Left renal pelvis (tissue), 4 donors: ENCODE results near the gene SYNRG. TPM values are rescaled to one million over a fixed set of nuclear protein-coding genes. Genes with fewer than 3 reads are reported as not detected.
A peak's percentile ranks its signal among the peaks of the same experiment; 100 is the strongest.

Experiments used
- DNase-seq, 4 donors: peaks; one replicate each; pipeline ENCODE4 v3.0.0-alpha.2; 2013; ENCODE audit warnings: low read depth in 4 of 4, low spot score in 3 of 4
- polyA plus RNA-seq, 4 donors: library from polyadenylated mRNA; unstranded; fragments of 120-200 nt; gene quantifications; one replicate each; pipeline ENCODE4 v1.2.1, GENCODE V29; 2013; ENCODE audit not compliant: insufficient read length in 4 of 4

SYNRG gene
- polyA plus RNA-seq, 4 donors = 32.6 to 47.8 (median 43.6) TPM

DNA sequence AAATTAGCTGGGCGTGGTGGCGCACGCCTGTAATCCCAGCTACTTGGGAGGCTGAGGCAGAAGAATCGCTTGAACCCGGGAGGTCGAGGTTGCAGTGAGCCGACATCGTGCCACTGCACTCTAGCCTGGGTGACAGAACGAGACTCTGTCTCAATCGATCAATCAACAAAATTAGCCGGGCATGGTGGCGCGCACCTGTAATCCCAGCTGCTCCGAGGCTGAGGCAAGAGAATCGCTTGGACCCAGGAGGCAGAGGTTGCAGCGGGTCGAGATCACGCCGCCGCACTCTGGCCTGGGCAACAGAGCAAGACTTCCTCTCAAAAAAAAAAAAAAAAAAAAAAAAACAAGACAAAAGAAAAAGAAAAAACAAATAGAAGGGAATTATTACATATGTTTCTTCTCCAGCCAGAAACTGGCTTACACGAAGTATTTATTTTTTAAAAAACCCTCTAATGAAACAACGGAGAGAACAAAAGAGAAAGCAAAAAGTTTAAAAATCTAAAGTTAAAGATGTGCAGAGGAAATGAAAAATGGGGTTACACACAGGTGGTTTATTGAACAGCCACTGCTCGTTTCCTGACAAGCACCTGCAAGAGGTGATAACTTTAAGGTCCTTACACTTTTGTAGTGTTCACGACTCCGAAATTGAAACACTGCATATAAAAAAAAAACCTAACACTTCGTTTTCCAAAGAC lies 1.4 kb downstream of the SYNRG start:
- peak in 1 of 4 donors; percentile 0 for DNase-seq

DNA sequence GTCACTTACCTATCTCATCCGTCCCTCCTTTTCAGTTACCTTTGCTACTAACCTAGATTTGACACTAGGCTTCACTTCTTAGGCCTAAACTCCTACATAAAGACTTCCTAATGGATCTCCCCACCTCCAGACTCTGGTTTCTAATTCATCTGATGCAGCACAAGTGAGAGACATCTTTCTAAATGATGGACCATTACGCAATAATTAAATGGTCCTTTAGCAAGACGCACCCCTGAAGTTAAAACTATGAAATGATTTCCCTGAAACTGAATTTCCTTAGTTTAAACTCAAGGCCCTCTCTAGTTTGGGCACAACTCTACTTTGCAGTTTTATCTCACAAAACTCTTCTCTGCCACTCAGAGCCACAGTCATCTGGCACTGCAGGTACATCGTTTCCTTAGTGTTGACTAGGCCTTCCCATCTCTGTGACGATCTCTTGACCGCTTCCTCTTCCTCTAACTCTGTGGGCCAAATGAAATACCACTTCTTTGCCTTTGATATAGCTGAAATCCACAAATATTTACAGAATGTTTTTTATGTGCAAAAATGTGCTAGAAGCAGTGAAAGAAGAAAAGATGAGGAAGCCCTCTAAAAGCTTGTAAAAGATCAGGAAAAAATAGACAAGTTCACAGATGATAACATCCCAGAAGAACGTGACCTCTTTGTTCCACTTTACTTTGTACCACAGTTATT lies 3.3 kb downstream of the SYNRG start:
- no peak for DNase-seq

DNA sequence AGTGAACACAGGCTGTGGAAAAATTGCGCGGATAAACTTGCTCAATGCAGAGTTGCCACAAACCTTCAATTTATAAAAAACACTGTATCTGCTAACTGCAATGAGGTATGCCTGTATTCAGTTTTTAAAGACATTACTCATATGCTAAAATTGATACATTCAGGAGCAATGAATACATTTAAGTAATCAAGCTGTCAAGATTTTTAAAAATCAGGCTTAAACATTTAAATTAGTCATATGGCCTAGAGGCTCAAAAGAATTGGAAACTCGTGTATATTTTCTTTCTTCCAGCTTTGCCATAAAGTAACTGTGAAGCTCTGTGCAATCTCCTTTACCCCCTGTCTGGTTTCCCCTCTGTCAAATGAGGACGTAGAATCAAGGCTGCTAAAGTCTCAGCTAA lies 4.1 kb downstream of the SYNRG start:
- no peak for DNase-seq

DNA sequence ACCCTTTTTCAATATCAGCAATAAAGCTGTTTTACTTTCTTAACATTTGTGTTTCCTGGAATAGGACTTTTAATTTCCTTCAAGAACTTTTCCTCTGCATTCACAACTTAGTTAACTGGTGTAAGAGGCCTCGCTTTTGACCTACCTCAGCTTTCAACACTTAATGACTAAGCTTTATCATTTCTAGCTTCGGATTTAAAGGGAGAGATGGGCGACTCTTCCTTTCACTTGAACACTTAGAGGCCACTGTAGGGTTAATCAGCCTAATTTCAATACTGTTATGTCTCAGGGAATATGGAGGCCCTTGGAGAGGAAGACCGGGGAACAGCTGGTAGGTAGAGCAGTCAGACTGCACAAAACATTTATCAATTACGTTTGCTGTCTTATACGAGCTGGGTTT lies 4.7 kb downstream of the SYNRG start:
- DNase-seq = no peak

DNA sequence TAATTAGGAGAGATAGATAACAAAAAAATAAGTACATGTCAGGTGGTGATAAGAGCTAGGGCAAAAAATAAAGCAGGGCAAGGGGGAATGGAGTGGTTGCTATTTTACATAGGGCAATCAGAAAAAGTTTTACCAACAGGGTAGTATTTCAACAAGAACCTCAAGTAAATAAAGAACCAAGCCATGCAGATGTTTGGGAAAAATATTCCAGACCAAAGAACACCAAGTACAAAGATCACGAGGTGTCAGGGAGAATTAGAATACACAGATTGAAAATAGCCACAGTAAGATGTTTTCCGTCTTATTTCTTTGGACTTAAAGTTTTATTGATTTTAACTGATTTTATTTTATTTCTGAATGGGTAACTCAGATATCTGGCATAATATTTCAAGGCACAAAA lies 11.1 kb downstream of the SYNRG start:
- no peak for DNase-seq

DNA sequence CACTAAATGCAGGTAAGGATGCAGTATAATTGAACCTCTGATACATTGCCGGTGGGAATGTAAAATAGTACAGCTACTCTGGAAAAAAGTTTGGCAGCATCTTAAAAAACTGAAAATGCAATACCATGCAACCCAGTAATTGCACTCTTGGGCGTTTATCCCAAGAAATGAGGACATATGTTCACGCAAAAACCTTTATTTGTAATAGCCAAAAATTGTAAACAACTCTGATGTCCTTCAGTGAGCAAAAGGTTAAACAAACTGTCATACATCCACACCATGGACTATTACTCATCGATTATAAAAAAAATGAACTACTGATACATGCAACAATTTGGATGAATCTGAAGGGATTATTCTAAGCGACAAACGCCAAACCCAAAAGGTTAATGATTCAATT lies 16.9 kb downstream of the SYNRG start:
- no peak for DNase-seq

DNA sequence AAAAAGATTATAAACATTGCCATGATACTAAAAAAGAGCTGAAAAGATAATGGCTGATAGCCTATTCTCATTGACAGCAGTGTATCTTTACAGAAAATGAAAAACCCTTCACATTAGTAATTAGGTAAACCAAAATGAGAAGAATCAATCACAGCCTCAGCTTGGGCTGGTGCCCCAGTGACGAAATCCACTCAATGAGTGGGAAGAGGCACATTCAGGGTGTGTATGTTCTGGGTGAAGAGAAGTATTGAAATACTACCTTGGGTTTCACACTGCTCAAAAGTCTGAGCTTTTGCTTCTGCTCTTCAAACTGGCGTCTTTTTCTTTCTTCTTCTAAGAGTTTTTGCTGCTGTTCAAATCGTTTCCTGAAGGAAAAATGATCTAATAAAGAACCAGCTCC lies 24.2 kb downstream of the SYNRG start:
- DNase-seq = no peak

DNA sequence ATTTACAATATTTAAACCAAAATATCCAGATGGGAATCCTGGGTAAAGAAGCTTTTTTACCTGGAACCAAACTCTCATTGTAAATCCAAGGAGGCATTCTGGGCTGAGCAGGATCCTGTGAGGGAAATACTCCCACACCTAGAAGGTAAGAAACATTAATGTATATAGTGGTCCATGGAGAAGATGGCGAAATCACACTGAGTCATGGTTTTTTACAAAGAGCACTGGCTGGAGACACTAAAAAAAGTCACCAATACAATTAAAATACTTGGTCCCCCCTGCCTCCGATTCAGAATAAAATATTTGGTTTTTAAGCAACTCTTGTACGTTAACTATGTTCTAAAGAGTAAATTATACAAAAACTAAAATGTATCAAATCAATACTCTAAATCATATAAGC lies 32.9 kb downstream of the SYNRG start:
- DNase-seq = no peak

DNA sequence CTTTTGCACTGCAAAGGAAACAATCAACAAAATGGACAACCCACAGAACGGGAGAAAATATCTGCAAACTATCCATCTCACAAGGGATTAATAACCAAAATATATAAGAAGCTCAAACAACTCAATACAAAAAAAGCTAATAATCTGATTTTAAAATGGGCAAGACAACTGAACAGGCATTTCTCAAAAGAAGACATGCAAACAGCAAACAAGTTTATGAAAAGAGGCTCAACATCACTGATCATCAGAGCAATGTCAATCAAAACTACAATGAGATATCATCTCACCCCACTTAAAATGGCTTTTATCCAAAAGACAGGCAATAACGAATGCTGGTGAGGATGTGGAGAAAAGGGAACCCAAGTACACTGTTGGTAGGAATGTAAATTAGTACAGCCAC lies 34.8 kb downstream of the SYNRG start:
- no peak for DNase-seq

DNA sequence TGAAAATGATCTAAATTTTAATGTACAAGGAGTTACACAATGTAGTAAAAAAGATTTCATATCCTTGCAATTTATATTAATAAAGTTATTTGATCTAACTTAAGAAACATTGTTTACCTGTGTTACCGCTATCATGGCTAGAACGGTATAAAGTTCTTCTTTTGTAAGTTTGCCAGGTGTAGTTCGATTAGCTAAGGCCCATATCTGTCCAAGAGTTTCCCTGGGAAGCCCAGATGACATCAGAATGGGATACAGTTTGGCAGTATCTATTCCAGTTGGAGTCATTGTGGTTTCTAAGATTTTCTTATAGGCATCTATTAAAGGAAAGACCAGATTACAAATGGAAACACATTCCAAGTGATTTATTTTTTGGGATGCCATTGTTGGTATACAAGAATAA lies 37.5 kb downstream of the SYNRG start:
- DNase-seq = no peak

DNA sequence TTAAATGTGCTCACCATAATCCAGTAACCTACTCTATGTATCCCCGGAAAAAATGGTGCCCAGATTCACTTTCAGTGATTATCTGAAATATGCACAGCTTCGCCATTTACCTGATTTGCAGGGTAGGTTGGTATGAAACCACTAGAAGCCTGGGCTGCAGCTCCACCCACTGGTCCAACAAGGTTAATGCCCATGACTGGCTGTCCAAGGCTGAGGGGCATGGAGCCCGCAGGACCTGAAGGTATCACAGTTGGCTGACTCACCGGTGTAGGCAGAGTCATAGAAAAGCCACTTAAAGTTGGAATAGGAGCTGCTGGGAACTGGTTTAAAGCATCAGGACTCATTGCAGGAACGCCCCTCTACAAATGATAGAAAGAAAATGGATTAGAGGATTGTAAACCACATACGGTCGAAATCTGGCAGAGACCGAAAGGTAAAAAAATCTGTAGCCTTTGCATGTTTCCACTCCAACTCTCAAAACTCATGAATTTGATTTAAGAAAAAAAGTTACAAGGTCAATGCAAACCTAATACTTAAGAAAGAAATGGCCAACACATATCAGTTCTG lies 38.6 kb downstream of the SYNRG start:
- peak in 1 of 4 donors; percentile 15 for DNase-seq

DNA sequence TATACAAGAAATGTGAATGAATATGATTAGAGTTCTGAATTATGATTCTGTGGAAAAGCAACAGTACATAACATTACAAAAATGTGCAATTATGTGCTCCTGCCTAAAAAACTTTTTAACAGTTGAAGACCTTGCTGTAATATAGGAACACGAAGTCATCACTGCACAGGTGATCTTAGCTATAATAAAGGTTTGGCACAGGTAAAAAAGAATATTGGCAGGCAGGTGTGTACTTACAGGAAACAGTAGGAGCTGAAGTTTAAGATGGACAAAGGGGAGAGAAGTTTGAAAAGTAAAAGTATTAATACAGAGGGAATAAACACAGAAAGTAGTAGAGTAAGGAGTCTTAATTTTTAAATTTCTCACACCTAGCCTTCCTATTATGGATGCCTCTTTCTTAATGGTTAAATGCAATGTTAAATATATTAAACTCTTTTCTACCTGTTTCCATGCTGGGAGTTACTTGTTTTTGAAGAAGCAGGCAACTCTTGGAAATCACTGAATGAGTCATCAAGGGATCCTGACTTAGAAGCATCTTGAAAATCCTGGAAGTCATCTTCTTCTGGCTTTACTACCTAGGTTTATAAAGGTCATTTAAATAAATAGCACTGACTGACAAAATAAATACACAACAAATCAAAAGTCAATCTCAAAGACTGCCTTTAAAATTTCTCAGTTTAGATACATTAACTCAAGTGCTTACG lies 40.7 kb downstream of the SYNRG start:
- no peak for DNase-seq

DNA sequence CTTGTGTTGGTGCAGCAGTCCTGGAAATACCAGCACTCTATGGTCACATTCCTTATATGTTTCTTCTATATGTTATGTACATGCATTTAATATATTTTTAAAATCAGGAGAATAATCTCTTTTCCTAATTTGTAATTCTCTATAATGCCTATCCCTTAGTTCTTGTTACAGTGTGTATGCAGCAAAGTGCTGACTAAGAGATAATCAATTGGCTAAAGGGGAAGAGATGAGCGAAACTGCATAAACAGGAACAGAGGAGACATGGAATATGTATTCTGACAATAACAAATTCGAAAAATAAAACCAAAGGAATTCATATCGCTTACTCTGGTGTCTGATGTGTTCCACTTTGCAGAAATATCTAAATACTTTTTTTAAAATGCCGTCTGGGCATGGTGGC lies 41.7 kb downstream of the SYNRG start:
- DNase-seq = no peak

DNA sequence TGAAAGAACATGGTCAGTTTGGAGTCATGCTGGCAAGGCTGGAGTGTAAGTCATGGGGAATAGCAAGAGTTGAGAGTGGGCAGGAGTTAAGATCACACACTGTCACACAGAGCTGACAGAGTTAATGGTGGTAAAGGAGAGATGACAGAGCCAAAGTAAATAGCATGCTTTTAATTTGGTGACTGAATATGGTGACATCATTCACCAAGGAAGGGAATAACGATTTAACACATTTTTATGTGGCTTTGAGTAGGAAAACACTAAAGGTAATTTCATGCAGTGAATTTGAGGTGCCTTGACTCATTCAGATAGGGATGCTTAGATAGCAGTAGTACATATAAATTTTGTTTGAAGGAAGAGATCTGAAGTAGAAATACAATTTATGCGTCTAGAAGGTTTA lies 42.1 kb downstream of the SYNRG start:
- DNase-seq = no peak

DNA sequence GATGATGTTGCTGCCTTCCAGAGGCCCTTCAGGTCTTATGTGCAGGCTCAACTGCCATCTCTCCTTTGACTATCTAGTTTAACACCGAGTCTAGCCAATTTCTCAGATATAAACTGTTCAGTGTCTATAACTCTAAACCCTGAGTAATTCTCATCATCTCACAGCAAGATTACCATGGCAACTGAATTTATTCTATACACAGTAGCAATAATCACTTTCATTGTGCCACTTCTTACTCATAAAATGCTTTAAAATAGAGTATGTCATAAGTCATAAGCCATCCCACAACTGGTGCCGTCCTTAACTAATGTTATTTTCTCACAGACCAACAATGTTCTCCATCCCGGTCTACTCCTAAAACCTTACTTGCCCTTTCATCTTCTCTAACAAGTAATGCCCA lies 45.0 kb downstream of the SYNRG start:
- DNase-seq = no peak

DNA sequence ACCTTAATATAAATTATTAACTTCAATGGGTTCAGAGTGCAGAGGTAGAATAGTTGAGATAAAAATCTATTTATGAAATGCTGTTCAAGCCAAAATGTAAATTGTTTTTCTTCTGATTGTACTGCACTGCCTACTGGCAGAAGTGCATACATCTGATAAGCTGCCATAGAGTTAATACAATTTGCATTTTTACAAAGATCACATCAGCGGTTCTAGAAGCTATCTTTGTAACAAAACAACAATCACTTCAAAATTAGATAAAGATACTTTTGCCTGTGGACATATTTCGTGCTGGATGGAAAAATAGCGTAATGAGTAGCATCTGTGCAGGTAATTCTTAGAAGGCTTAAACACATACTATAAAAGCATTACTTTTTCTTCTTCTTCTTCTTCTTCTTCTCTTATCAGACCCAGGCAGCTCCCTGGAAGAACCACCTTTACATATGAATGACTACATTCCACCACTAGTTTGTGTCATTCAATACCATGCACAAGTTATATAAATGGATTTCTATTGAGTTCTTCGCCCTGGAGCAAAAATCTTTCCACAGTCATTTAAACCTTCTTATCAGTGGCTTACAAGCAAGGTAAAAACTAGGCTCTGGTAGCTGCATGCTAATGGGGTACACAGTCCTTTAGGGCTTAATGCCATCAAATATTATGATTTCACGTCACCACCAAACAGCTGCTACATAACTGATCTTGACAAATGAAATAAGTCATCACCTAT lies 47.0 kb downstream of the SYNRG start:
- no peak for DNase-seq

DNA sequence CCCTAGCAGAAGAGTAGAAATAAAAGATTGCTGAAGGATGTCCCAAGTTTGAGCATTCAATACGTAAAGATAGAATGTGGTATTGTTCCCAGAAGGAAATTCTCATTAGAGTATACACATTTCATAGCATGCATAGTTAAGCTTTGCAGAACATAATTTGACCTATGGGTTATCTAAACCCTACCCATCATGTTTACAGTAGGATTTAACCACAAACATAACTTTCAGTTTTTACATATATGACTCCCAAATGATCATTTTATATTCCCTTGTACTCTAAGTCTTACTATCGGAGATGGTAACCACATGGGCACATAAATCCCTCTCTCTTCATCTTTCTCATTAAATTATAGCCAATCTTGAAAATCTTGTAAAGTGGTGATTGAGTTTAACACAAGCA lies 50.9 kb downstream of the SYNRG start:
- DNase-seq = no peak

DNA sequence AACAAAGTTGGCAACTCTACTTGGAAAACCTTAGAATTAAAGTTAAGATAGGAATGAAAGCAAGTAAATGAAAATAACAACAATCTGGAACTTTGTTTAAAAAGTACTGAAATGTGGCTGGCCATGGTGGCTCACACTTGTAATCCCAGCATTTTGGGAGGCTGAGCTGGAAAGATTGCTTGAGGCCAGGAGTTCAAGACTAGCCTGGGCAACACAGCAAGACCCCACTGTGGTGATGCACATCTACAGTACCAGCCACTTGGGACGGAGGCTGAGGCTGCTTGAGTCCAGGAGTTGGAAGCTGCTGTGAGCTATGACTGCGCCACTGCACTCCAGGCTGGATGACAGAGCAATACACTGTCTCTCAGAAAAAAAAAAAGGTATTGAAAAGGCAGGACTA lies 51.7 kb downstream of the SYNRG start:
- no peak for DNase-seq

DNA sequence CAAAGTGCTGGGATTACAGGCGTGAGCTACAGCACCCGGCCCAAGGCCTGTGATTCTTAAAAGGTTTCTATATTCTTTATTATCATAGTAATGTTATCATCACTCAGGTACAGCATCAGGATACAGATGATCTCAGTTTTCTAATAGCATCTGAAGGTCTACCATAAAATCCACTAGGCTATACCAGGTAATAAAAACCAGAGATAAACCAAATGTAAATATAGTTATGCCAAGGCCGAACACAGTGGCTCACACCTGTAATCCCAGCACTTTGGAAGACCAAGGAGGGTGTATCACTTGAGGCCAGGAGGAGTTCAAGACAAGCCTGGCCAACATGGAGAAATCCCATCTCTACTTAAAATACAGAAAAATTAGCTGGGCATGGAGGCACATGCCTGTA lies 53.8 kb downstream of the SYNRG start:
- no peak for DNase-seq

DNA sequence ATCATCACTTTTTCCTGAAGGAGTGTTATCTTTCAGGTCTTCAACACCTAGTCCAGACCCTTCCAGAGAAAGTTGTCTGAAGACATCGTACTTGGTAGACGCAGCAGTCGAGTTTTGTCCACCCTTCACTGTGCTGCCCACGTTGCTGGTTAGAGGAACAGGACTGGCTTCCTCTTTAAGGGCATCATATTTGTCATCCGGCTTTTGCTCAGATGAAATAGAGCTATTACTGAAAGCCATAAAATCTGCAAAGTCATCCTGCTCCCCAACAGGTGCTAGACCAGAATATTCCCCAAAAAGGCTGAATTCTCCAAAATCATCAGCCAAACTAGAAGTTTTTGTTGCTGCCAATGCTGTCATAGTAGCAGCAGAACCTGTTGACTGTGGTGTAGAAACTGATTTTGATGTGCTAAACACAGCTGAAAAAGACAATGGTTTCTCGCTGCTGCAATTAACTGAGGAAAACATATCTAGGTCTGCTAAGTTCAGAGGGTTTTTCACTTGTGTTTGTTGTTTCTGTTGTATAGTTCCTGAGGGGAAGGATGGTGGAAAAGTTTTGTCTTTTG lies 55.7 kb downstream of the SYNRG start:
- DNase-seq = no peak

DNA sequence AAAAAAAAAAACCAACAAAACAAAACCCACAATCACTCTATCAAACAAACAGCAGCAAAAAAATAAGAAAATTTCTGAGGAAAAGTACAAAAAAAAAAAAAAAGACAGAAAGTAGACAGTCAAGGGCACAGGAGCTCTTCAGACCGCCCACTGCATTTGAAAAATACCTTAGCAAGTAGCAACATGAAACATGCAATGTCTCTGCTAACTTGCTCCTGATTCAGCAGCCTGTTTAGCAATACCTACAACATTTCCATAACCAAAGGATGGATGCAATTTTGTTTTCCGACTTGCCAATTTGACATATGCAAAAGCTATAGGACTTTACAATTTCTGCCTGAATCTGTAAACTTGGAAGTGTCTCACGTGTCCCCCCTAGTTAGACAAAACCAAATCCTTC lies 57.4 kb downstream of the SYNRG start:
- no peak for DNase-seq
